ENCODE data around the gene MBNL3.
A peak's percentile ranks its signal among the peaks of the same experiment; 100 is the strongest.

Gene MBNL3

DNA sequence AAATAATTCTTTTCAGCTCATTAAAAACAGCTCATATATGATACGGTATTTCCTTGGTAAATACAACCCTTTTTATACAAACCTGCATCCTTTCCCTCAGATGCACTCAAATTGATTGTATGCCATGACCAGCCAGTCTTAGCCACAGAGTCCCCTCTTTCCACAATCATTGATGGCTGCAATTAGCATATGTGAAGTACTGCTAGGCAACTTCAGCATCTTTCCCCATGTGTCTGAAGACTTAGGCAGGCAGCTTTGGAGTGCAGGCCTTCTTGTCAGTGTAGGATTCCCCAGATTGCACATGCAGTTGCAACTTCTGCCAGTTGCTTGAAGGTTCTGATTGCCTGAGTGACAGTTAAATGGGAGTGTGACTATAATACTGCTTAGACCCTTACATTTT is 15.6 kb upstream of the MBNL3 start:
- TF ChIP-seq POLR2AphosphoS5 (IDR thresholded peaks at IDR 0.05; ENCODE audit: borderline replicate concordance, low read depth, low read length): no peak
- TF ChIP-seq FOXP2 (optimal IDR thresholded peaks at IDR 0.05; ENCODE audit: control extremely low read depth, extremely low read length, insufficient read depth): no peak
- no peaks in the 10 kb centered on the region for H3K9me3 ChIP-seq (ENCODE audit: low read depth, low read length)
- H3K27ac ChIP-seq: no peak overlapping the region
- H3K36me3 ChIP-seq (ENCODE audit: insufficient read depth, low read length): no peaks in the 10 kb centered on the region
- DNase-seq (ENCODE audit: low read depth, low spot score): no peak
- H3K4me3 ChIP-seq: no peak overlapping the region
- H3K9ac ChIP-seq (ENCODE audit: insufficient read length): no peak overlapping the region

DNA sequence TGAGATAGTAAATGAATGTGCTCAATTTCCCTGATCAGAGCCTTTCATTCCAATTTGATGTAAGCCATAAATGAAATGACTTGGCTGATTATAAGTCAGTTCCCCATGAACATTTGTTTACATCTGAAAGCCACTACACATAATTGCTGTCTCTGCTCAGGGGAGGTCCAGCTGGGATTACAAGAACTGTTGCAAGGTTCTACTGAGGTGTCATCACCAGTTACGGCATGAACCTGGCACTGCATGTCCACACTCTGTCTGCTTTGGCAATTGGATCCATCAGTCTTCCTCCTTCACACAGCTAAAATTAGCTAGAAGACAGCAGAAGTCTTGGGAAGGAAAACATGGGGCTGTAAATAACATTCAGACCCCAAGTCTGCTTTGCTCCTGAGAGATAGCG is 12.8 kb upstream of the MBNL3 start:
- Histone ChIP-seq H3K9ac (ENCODE audit: insufficient read length) (no peak overlapping the region), H3K36me3 (ENCODE audit: insufficient read depth, low read length) (no peaks in the 10 kb centered on the region), H3K4me3 (no peak overlapping the region), H3K9me3 (ENCODE audit: low read depth, low read length) (no peaks in the 10 kb centered on the region), H3K27ac (no peak overlapping the region)
- TF ChIP-seq POLR2AphosphoS5 (IDR thresholded peaks at IDR 0.05; ENCODE audit: borderline replicate concordance, low read depth, low read length): no peak
- no peak for TF ChIP-seq EZH2 (IDR thresholded peaks at IDR 0.05)
- no peak for TF ChIP-seq FOXP2 (optimal IDR thresholded peaks at IDR 0.05; ENCODE audit: control extremely low read depth, extremely low read length, insufficient read depth)
- DNase-seq (ENCODE audit: low read depth, low spot score): no peak

DNA sequence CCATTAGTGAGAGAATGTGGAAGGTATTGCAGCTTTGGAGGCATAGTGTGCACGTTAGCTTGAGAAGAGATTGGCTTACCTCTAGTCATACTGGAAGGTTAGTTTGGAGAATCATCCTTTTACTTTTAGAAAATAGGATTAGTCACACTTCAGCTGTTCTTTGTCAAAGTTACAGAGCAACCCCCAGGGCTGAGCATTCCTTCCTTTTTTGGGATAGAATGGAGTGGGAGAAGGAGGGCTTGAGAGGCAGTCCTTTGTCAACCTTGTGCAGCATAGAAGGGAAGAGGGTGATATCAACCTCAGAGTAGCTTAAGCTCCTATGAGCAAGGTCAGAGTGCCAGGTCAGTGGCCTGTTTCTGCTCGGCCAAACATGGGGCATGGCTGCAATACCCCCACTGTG is 8.6 kb upstream of the MBNL3 start:
- Histone ChIP-seq H3K27ac (no peak overlapping the region), H3K9ac (ENCODE audit: insufficient read length) (no peak overlapping the region), H3K9me3 (ENCODE audit: low read depth, low read length) (no peaks in the 10 kb centered on the region), H3K4me3 (no peak overlapping the region), H3K36me3 (ENCODE audit: insufficient read depth, low read length) (no peaks in the 10 kb centered on the region)
- TF ChIP-seq FOXP2 (optimal IDR thresholded peaks at IDR 0.05; ENCODE audit: control extremely low read depth, extremely low read length, insufficient read depth): no peak
- TF ChIP-seq POLR2AphosphoS5 (IDR thresholded peaks at IDR 0.05; ENCODE audit: borderline replicate concordance, low read depth, low read length): no peak
- no peak for TF ChIP-seq EZH2 (IDR thresholded peaks at IDR 0.05)
- no peak for DNase-seq (ENCODE audit: low read depth, low spot score)

DNA sequence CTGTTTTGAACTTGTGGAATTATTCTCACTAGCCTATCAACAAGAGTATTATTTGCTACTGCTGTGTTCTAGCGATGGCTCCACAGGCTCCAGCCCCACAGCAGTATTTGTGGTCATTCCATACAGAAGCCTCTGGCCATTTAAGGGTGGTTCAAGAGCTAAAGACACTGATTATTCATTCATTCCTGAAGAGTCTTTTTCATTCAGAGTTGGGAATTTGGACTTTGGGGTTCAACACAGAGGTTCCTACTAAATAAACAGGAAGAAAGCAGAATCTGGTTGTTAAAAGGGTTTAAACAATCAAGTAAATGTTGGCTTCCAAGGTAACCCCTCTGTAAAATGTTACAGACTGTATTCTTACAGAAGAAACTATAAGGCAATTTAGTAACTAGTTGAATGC is 4.3 kb upstream of the MBNL3 start:
- TF ChIP-seq EZH2 (IDR thresholded peaks at IDR 0.05) (no peak), FOXP2 (optimal IDR thresholded peaks at IDR 0.05; ENCODE audit: control extremely low read depth, extremely low read length, insufficient read depth) (no peak), POLR2AphosphoS5 (IDR thresholded peaks at IDR 0.05; ENCODE audit: borderline replicate concordance, low read depth, low read length) (no peak)
- Histone ChIP-seq H3K27ac (no peak overlapping the region), H3K36me3 (ENCODE audit: insufficient read depth, low read length) (no peaks in the 10 kb centered on the region), H3K4me3 (no peak overlapping the region), H3K9me3 (ENCODE audit: low read depth, low read length) (no peaks in the 10 kb centered on the region), H3K9ac (ENCODE audit: insufficient read length) (no peak overlapping the region)
- no peak for DNase-seq (ENCODE audit: low read depth, low spot score)

DNA sequence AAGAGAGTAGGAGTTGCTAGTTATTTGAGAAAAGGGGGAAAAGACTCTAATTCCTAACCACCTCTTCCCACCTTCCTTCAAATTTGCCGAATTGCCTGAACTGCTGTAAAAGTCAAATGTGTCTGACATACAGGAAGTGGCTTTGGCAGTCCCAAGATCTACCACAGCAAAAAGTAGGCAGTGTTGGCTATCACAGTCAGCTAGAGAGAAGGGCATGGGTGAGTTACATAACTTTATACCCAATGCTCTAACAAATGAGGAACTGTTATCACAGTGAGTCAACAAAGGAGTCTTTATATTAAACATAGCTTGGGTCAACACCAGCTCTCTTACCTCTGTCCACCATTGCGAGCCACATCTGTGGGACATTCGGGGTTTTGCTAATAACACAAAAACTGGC is 2.4 kb upstream of the MBNL3 start:
- Histone ChIP-seq H3K36me3 (ENCODE audit: insufficient read depth, low read length) (no peaks in the 10 kb centered on the region), H3K9ac (ENCODE audit: insufficient read length) (no peak overlapping the region), H3K4me3 (no peak overlapping the region), H3K27ac (no peak overlapping the region), H3K9me3 (ENCODE audit: low read depth, low read length) (no peaks in the 10 kb centered on the region)
- no peak for DNase-seq (ENCODE audit: low read depth, low spot score)
- TF ChIP-seq POLR2AphosphoS5 (IDR thresholded peaks at IDR 0.05; ENCODE audit: borderline replicate concordance, low read depth, low read length) (no peak), FOXP2 (optimal IDR thresholded peaks at IDR 0.05; ENCODE audit: control extremely low read depth, extremely low read length, insufficient read depth) (no peak), EZH2 (IDR thresholded peaks at IDR 0.05) (no peak)

DNA sequence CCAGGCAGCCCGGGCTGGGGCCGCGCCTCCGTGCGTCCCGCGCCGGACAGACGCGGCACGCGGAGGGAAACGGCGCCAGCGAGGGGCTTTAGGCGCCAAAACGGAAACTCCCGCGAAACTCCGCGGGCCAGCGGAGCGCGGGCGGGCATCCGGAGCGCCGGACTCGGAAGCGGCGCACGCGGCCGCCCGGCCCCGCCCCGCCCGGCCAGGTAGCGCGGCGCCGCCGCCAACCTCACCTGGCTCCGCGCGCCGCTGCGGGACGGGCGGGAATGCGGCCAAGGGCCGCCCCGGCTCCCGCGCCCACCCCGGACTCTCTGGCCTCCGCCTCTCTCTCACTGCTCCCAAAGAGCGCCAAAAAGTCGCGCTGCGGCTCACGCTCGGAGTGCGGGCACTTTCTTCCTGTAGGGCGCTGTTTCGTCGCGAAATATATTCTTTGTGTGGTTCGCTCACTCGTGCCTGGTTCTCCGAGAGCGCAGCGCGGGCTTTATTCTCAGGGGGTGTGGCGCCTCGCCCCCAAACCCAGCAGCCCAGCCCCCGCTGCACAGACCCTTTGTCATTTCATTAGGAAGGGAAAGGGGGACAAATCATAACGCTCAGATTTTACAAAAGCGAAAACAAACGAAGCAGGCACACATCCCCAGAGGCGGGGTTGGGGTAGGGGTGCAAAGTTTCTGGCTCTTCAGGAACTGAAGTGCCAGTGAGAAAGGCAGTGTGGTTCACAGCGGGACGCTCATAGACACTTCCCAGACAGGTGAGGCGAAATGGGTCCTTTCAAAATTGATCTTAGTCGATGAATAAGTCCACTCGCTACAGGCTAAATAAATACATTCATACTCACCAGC is 961 bp upstream of the MBNL3 start:
- peak overlapping the region; percentile 87 for H3K9ac ChIP-seq (ENCODE audit: insufficient read length)
- no peak for DNase-seq (ENCODE audit: low read depth, low spot score)
- TF ChIP-seq POLR2AphosphoS5 (IDR thresholded peaks at IDR 0.05; ENCODE audit: borderline replicate concordance, low read depth, low read length) (no peak), EZH2 (IDR thresholded peaks at IDR 0.05) (no peak), FOXP2 (optimal IDR thresholded peaks at IDR 0.05; ENCODE audit: control extremely low read depth, extremely low read length, insufficient read depth) (no peak)
- no peaks in the 10 kb centered on the region for H3K9me3 ChIP-seq (ENCODE audit: low read depth, low read length)
- H3K36me3 ChIP-seq (ENCODE audit: insufficient read depth, low read length): no peaks in the 10 kb centered on the region
- H3K27ac ChIP-seq: peak overlapping the region; percentile 67; the same call in 1 of the 2 replicates
- H3K4me3 ChIP-seq: peak overlapping the region; percentile 84

DNA sequence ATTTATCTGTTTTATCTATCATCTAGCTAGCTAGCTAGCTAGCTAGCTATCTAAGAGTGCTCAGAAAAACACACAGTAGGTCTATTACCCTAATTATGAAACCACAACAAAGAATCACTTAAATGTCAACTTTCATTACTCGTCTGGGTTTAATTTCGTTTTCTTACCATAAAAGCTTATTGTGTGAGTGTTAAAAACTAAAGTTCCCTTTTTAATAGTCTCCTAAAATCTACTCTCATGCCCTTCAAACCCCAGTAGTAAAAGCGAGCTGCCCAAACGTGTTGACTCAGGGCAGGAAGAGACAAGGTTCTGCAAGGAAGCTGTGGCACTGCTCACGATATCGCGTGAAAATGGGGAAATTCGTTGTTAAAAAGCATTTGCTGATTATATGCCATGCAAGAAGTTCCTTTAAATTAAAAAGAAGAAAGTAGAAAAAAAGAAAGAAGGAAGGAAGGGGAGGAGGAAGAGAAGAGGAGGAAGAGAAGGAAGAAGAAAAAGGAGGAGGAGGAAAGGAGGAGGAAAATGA is 595 bp downstream of the MBNL3 start:
- no peak for DNase-seq (ENCODE audit: low read depth, low spot score)
- TF ChIP-seq FOXP2 (optimal IDR thresholded peaks at IDR 0.05; ENCODE audit: control extremely low read depth, extremely low read length, insufficient read depth): no peak
- Histone ChIP-seq H3K36me3 (ENCODE audit: insufficient read depth, low read length) (no peaks in the 10 kb centered on the region), H3K9ac (ENCODE audit: insufficient read length) (peak overlapping the region; percentile 87), H3K9me3 (ENCODE audit: low read depth, low read length) (no peaks in the 10 kb centered on the region), H3K4me3 (peak overlapping the region; percentile 84), H3K27ac (peak overlapping the region; percentile 4)

DNA sequence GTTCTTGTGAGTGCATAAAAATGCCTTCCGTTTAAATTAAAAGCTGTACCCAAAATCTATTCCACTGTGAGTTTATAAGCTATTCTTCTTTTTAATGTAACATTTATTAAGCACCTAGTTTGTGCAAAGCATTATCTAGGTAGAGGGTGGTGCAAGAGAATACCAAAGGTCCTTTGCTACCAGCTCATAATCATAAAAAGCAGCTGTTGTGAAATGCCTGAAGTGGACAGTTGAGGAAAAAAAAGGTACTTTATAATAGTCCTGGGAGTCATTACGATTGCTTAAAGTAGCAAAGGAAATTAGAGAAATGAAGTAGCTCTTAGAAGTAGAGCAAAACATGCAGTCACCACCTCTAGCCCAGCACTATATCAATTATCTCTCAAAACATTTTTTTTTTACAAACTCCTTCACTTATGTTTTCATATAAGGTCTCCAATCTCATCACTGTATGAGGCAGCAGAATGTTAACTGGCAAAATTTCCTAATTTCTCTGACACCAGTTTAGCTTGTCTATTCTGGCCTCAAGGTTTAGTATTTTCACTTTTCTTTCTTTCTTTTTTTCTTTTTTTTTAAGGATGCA is 2.1 kb downstream of the MBNL3 start:
- H3K36me3 ChIP-seq (ENCODE audit: insufficient read depth, low read length): no peaks in the 10 kb centered on the region
- no peak overlapping the region for H3K27ac ChIP-seq
- H3K9ac ChIP-seq (ENCODE audit: insufficient read length): no peak overlapping the region
- no peak for DNase-seq (ENCODE audit: low read depth, low spot score)
- no peaks in the 10 kb centered on the region for H3K9me3 ChIP-seq (ENCODE audit: low read depth, low read length)
- TF ChIP-seq FOXP2 (optimal IDR thresholded peaks at IDR 0.05; ENCODE audit: control extremely low read depth, extremely low read length, insufficient read depth): no peak
- TF ChIP-seq POLR2AphosphoS5 (IDR thresholded peaks at IDR 0.05; ENCODE audit: borderline replicate concordance, low read depth, low read length): no peak
- no peak overlapping the region for H3K4me3 ChIP-seq
